LoVo (cell line): ENCODE data around the gene TNFRSF8.

Experiments used
- DNase-seq: peaks from one replicate; pipeline ENCODE4 v3.0.0-alpha.2; 2016; ENCODE audit warnings: low spot score

TNFRSF8 gene

GRCh38 chr1:12121212-12122003, 58.3 kb downstream of the TNFRSF8 start:
- no peak for DNase-seq

DNA sequence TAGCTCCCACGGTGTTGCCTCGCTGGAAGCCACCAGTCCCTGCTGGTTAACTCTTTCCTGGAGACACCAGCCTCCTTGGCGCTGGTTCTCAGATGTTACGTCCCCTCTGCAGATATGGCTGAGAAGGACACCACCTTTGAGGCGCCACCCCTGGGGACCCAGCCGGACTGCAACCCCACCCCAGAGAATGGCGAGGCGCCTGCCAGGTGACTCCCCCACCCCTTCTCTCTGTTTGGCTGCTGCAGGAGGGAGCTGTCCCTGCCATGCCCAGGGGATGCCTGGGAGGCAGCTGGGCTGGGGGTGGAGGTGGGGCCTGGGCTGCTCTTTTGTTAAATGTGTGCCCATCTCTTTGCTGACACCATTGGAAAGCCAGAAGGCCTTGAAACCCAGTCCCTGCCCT, 60.1 kb downstream of the TNFRSF8 start:
- DNase-seq = no peak

- DNase-seq = peak; percentile 78
Measured at GRCh38 chr1:12124693-12125421, 61.8 kb downstream of the TNFRSF8 start.

DNA sequence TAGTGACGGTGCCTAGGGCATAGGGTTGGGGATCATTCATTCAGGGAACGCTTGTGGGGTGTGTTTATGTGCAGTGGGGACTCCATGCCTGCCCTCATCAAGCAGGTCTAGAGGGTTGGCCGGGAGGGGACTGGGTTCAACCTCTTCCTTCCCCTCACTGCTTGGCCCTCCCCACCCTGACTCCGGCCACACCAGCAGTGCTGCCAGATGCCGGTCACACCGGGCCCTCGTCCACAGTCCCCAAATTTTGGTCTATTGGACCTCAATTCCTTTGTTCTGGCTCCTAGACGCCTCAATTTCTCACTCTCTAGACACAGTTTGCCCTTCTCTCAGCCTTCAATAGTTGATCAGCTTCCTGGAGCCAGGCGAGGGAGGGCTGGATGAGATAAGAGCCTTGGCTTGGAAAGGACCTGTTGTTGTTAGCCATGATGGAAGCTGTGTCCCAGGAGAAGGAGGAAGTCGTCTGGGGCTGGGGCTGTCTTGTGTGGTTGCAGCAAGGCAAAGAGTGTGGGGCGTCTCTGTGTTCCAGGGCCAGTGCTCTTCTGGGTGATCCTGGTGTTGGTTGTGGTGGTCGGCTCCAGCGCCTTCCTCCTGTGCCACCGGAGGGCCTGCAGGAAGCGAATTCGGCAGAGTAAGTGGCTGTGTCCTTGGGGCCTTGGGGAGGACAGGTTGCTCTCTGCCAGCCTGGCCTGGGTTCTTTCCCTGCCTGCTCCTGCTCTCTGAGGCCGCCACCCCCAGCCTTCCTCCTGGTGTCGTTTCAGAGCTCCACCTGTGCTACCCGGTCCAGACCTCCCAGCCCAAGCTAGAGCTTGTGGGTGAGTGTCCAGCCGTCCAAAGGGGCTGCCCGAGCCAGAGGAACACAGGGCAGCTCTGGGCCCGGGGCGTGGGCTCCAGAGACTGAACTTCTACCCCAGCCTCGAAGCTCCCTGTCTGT, 62.6 kb downstream of the TNFRSF8 start:
- DNase-seq = no peak

DNA sequence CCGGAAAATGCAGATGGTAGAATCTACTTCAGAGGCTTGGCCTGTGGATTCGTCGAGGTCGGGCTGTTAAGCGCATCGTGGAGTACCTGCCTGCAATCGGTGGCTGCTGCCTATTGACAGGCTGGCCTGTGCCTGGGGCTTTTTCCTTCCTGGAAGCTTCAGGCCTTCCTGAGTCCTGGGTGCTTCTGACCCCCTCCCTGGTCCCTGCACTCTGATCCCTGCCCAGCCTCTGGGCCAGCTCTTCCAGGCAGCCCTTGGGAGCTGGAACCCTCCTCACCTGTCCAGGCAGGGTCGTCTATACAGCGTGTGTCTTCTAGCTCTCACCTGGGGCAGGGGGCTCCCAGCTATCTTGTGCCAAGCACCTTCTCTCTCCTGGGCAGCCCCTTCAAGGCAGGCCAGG, 63.7 kb downstream of the TNFRSF8 start:
- no peak for DNase-seq

- no peak for DNase-seq
Measured at GRCh38 chr1:12127206-12127810, 64.2 kb downstream of the TNFRSF8 start.

GRCh38 chr1:12128120-12128519, 65.0 kb downstream of the TNFRSF8 start:
- no peak for DNase-seq

GRCh38 chr1:12129624-12130023, 66.5 kb downstream of the TNFRSF8 start:
- no peak for DNase-seq

DNA sequence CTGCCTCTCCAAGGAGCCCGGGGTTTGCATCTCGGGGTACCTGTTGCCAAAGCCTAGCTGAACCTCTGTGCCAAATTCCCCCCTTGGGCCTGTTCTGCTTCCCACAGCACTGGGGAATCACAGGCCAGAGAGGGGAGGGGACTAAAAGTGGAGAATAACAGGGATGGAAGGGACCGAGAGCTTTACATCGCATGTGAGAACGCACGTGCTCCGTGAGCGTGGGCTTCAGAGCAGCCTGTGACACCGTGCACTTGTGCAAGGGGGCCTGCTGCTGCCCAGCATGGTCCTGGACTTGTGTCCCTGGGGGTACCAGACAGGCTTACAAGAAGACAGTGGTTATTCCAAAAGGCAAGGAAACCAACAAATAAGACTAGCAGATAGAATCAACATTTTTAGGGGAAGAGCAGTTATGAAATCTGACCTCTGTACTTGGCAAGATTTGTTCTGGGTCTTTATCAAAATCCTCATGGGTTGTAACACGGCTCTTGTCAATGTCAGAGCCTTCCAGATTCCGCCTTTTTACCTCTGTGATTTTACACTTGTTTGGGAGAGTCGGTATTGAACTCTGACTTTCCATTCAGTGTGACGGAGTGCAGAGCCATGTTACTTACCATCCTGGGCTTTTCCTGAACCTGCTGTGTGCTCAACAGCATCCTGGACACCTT, 67.5 kb downstream of the TNFRSF8 start:
- DNase-seq = no peak

DNA sequence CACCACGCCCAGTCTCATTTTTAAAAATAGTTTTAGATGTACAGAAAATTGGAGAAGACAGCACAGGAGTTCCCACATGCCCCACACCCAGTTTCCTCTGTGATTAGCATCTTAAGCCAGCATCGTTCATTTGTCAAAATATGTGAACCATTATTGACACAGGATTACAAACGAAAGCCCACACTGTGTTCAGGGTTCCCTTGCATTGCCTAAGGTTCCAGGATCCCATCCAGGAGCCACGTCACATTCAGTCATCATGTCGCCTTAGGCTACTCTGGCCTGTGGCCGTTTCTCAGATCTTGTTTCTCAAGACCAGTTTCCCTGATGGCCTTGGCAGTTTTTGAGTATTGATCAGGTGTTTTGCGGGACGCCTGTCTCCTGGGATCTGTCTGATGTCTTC, 69.0 kb downstream of the TNFRSF8 start:
- DNase-seq = no peak

DNA sequence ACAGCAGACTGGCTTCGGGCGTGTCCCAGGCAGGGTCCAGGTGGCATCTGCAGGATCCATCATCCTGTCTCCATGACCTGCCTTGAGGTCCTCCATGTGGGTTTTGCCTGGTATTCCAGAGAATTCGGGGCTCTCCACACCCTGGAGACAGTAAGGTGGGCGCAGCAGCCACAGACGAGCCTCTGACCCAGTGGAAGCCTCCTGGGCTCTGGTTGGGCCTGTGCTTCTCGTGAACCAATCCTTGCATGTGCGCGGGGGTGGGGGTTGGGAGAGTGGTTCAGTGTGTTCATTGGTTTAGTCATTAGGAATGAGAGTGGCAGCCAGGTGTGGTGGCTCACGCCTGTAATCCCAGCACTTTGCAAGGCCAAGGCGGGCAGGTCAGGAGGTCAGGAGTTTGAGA, 71.6 kb downstream of the TNFRSF8 start:
- no peak for DNase-seq

DNA sequence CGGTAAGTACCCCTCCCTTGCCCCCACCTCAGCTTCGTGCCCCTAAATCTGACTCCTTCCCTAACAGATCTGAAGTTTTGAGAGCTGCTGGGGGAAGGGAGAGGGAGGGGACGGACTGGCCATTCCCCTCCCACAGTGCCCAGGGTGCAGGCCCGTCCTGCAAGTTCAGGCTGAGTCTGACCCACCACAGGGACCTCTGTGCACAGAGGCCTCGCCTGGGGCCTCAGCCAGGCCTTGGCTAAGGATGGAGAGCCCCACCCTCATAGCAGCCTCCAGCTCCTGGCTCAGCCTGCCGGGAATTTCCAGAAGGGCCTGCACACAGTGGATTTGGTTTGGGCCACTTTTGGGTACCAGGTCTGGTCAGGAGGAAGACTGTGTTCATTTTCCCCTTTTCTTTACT, 72.5 kb downstream of the TNFRSF8 start:
- DNase-seq = no peak

- DNase-seq = no peak
Measured at GRCh38 chr1:12136916-12137610, 74.0 kb downstream of the TNFRSF8 start.

DNA sequence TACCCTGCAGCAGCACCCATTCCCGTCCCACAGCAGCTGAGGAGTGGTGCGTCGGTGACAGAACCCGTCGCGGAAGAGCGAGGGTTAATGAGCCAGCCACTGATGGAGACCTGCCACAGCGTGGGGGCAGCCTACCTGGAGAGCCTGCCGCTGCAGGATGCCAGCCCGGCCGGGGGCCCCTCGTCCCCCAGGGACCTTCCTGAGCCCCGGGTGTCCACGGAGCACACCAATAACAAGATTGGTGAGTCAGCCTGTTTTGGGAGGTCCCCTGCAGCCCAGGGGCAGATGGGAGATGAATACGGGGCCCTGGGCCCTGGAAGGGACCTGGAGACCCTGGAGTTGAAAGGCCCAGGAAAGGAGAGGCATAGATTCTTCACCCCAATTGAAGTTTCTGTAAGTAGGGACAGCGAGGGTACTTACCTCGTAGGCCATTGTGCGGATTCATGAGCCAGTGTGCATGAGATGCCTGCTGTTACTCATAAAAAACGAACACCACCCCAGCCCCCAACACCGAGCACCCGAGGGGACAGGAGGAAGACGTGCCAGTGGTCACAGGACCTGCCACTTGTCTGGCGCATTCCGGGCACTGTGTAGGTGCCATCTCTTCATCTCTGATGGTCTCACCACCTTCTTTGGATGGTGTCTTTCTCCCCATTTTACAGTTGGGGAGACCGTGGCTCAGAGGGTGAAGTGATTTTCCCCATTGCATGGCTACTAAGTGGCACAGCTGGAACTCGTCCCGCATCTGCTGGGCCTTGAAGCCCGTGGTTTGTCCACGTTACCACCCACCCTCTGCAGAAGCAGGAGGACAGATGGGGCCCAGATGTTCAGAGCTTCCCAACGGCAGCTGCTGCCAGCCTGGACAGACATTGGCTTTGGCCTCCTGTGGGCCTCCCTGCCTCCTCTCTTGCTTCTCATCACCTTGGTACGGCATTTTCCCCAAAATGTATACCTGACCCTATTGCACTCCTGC, 75.4 kb downstream of the TNFRSF8 start:
- DNase-seq = no peak

DNA sequence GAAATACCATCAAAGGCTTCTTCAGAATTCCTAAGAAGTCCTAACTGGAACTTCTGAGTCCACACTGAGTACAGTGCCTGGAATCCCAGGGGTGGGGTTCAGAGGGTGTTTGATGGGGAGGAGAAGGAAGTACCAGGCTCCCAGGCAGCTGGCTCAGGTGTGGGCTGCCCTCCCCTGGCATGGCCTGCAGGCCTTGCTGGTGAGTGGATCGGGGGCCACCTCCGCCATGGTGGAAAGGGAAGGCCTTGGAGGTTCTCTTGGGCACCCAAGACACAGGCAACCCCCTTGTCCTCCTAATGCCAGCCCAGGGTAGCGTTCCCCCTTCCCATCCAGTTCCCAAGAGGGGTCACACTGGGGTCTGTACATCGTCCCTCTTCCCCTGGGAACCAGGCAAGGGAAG, 76.9 kb downstream of the TNFRSF8 start:
- DNase-seq = no peak

GRCh38 chr1:12140515-12141162, 77.5 kb downstream of the TNFRSF8 start:
- no peak for DNase-seq

DNA sequence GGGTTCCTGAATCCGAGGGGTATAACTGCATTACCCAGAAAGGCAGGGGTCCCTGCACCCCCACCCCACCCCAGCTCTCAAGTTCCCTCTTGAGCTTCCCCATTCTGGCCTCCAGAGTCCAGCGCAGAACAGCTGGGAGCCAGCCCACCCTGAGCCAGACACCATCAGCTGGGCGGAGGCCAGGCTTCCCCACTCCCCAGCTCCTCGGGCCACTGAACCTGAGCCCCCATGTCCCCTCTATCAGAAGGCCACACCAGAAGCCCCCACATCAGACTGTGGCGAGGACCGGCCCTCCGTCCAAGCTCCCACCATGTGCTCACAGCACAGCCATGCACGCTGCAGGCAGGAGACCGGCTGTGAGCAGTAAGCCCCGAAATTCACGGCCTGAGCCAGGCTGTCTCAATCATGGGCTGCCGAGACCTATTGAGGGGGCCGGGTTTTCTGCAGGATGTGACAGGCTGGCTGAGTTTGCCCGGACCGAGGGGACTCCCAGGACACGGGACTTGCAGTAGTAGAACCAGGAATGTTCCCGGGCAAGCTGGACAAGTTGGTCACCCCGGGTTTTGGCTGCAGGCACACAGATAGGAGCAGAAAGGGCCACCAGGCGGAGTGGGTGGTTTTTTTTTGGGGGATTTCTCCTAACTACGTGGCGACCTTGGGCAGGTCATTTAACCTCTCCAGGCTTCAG, 78.2 kb downstream of the TNFRSF8 start:
- DNase-seq = no peak

GRCh38 chr1:12142141-12142823, 79.2 kb downstream of the TNFRSF8 start:
- no peak for DNase-seq
